ENCODE measurements around the gene TMTC1. TPM values are rescaled to one million over a fixed set of nuclear protein-coding genes. Genes with fewer than 3 reads are reported as not detected.

TMTC1 gene
- total RNA-seq, 1 donor from 2014 or later, result not detected

DNA sequence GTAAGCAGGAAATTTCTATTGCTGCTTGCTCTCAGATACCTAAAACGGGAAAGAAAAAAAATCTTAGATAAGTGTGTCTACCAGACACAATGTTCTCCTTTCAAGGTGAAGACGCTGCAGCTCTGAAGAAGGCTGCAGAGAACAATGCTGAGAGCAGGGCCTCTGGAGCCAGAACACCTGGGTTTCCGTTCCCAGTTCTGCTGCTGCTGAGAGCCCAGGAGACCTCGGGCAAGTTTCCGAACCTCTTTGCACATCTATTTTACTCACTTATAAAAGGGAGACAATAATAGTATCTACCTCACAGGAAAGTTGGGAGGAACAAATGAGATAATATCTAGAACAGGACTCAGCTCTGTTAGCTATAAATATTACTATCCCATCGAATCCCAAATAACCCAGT is 122.9 kb downstream of the TMTC1 start:
- no peaks in the 10 kb centered on the region for H3K4me1 Mint-ChIP-seq
- no peak overlapping the region for H3K27ac Mint-ChIP-seq
- TF ChIP-seq, protein P1, sequence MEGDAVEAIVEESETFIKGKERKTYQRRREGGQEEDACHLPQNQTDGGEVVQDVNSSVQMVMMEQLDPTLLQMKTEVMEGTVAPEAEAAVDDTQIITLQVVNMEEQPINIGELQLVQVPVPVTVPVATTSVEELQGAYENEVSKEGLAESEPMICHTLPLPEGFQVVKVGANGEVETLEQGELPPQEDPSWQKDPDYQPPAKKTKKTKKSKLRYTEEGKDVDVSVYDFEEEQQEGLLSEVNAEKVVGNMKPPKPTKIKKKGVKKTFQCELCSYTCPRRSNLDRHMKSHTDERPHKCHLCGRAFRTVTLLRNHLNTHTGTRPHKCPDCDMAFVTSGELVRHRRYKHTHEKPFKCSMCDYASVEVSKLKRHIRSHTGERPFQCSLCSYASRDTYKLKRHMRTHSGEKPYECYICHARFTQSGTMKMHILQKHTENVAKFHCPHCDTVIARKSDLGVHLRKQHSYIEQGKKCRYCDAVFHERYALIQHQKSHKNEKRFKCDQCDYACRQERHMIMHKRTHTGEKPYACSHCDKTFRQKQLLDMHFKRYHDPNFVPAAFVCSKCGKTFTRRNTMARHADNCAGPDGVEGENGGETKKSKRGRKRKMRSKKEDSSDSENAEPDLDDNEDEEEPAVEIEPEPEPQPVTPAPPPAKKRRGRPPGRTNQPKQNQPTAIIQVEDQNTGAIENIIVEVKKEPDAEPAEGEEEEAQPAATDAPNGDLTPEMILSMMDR (IDR thresholded peaks at IDR 0.05), result no peak
- ChIA-PET POLR2A (no interaction called here), CTCF (no interaction called here)
- intact Hi-C loops (cut with micrococcal nuclease), result no loop called here
- ATAC-seq (ENCODE audit: low read depth) (no peak), DNase-seq (no peak)
- no peaks in the 10 kb centered on the region for H3K27me3 Mint-ChIP-seq
- no peak overlapping the region for H3K4me3 Mint-ChIP-seq
- H3K9me3 Mint-ChIP-seq, result no peaks in the 10 kb centered on the region
- H3K36me3 Mint-ChIP-seq (ENCODE audit: low read depth), result no peaks in the 10 kb centered on the region

DNA sequence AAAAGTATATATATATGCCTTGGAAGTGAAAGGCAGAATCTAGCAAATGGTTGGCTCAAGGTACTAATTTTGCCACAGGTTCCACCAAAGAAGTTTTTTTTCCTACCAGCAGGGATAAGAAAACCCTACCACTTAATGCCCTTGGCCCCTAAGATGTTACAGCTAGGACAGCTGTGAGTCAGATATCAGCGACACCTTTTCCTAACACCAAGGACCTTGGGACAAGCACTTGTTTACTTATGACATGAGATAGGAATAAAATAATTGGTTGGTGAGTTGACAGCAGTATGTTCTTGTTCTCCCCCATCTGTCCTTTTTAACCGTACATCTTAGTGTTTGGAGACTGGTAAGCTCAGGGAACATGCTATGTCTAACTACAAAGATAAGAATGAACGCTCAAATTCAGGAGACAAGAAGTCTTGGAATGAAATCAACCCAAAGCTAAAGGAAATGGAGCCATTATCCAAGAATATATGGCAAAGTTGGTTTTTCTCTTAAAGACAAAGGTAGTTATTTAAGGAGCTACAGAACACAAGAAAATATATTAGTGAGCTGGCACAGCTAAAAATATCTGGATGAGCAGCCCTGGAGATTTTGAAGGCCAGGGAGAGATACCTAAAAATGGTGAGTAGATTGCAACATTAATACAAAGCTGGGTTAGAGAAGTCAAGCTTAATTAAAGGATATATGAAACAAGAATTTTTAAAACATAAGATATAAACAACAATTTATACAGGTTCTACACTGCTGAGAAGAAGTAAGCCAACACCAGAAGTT is 126.8 kb downstream of the TMTC1 start:
- ATAC-seq (ENCODE audit: low read depth) (no peak), DNase-seq (no peak)
- H3K4me1 Mint-ChIP-seq, result no peaks in the 10 kb centered on the region
- POLR2A ChIA-PET, result no interaction called here
- no peaks in the 10 kb centered on the region for H3K9me3 Mint-ChIP-seq
- H3K27ac Mint-ChIP-seq, result no peak overlapping the region
- intact Hi-C loops (cut with micrococcal nuclease), result no loop called here
- no peak overlapping the region for H3K4me3 Mint-ChIP-seq
- CTCF ChIA-PET, result no interaction called here
- no peaks in the 10 kb centered on the region for H3K27me3 Mint-ChIP-seq
- no peaks in the 10 kb centered on the region for H3K36me3 Mint-ChIP-seq (ENCODE audit: low read depth)
- TF ChIP-seq, protein P1 (IDR thresholded peaks at IDR 0.05), result no peak

DNA sequence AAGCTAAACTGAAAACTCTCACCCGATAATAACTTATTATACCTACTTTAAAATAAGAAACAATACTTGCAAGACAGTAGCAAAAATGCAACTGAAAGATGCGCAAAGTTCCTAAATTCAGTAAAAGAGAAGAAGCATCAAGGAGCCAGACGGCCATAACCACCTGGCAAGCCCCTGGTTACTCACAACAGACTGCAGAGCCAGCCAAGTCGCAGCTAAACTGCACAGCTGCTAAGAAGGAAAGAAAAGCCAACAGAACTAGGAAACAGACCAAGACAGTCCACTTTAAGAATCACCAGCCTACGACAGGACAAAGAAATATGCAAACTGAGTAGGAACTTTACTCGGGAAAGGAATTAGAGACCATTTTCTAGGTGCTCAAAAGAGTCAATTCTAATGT is 127.9 kb downstream of the TMTC1 start:
- H3K4me3 Mint-ChIP-seq, result no peak overlapping the region
- H3K4me1 Mint-ChIP-seq, result no peaks in the 10 kb centered on the region
- ATAC-seq (ENCODE audit: low read depth), result no peak
- no peaks in the 10 kb centered on the region for H3K27me3 Mint-ChIP-seq
- DNase-seq, result no peak
- TF ChIP-seq, protein P1 (IDR thresholded peaks at IDR 0.05), result no peak
- CTCF ChIA-PET, result no interaction called here
- H3K9me3 Mint-ChIP-seq, result no peaks in the 10 kb centered on the region
- POLR2A ChIA-PET, result no interaction called here
- no peak overlapping the region for H3K27ac Mint-ChIP-seq
- H3K36me3 Mint-ChIP-seq (ENCODE audit: low read depth), result no peaks in the 10 kb centered on the region
- intact Hi-C loops (cut with micrococcal nuclease), result no loop called here

DNA sequence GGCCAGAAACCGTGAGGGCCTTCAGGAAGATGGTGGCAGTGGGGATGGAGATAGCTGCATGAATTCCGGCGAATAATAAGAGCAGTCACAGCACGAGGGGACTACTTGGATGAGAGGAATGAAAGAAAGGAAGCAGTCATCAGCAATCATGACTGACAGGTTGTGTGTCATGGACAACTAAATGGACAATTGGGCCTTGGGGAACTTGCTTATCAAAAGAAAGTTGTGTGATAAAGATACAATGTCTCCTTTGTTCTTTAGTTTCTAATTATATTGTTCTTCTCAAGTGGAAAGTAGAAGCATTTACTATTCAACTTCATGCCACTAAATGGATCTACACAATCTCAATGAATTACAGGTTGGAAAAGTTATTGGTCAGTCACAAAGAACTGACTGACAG is 130.5 kb downstream of the TMTC1 start:
- no peak for DNase-seq
- H3K4me1 Mint-ChIP-seq, result no peaks in the 10 kb centered on the region

DNA sequence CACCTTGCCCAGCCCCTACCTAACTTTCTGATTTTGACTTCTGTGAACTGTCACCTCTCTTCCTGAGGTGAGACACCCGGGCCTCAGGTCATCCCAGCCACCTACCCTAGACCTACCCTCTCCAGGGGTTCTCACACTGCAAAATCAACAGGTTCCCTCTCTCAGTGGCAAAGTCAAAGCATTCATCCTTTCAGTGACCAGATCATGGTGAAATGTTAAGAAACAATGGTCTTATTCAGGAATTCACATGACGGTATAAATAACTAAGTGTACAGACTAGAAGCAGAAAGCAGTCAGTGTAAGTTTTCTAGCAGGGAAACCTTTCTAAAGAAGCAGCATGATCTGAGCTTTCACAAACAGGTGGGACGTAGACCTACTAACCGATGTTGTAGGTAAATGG is 133.4 kb downstream of the TMTC1 start:
- Mint-ChIP-seq H3K9me3 (no peaks in the 10 kb centered on the region), H3K36me3 (ENCODE audit: low read depth) (no peaks in the 10 kb centered on the region), H3K27ac (no peak overlapping the region), H3K4me1 (no peaks in the 10 kb centered on the region), H3K4me3 (no peak overlapping the region), H3K27me3 (no peaks in the 10 kb centered on the region)
- DNase-seq (no peak), ATAC-seq (ENCODE audit: low read depth) (no peak)
- intact Hi-C loops (cut with micrococcal nuclease), result no loop called here
- POLR2A ChIA-PET, result no interaction called here
- CTCF ChIA-PET, result no interaction called here
- TF ChIP-seq, protein P1 (IDR thresholded peaks at IDR 0.05), result no peak

More for the DNA sequence above, 130.5 kb downstream of the TMTC1 start:
- Mint-ChIP-seq H3K27me3 (no peaks in the 10 kb centered on the region), H3K4me3 (no peak overlapping the region), H3K27ac (no peak overlapping the region), H3K36me3 (ENCODE audit: low read depth) (no peaks in the 10 kb centered on the region), H3K9me3 (no peaks in the 10 kb centered on the region)
- TF ChIP-seq, protein P1 (IDR thresholded peaks at IDR 0.05), result no peak
- no peak for ATAC-seq (ENCODE audit: low read depth)
- CTCF ChIA-PET, result no interaction called here
- intact Hi-C loops (cut with micrococcal nuclease), result no loop called here
- POLR2A ChIA-PET, result no interaction called here
